Astrocyte of the cerebellum (primary cell): Measurements from ENCODE around the gene THBS3.

Experiments used
- DNase-seq: peaks from one replicate; pipeline ENCODE4 v3.0.0-alpha.2; 2011; ENCODE audit warnings: low read depth
- H3K4me3 ChIP-seq: 2 replicates; pipeline ENCODE4 v1.5.1; 2011; ENCODE audit warnings: mild to moderate bottlenecking, low read depth, low read length, moderate library complexity
- in situ Hi-C: cut with HindIII; loops from 2 replicates; pipeline ENCODE4 v1.10.0; 2017; ENCODE audit warnings: low sequenced_read_pairs
- TF ChIP-seq, protein P1 (sequence below): IDR thresholded peaks from 2 replicates; pipeline ENCODE4 v1.5.1; 2012; ENCODE audit warnings: low read length, low read depth, moderate library complexity, mild to moderate bottlenecking; ENCODE audit errors: missing control alignments

The THBS3 gene

DNA sequence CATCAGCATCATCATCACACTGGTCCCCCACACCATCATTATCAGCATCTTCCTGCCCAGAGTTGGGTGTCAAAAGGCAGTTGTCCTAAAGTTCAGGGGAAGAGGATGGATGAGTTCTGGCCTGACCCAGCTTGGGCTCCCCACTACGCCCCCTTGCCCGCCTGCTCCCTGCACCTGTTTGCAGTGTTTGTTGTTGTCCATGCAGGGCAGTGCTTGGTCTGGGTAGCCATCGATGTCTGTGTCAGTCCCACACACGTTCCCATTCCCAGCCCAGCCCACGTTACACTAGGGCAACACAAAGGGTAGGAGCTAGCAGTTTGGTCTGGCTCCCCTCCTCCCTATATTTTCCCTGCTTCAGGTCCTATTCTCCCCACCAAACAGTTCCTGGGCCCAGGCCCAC, 6.8 kb downstream of the THBS3 start:
- no peak for DNase-seq
- in situ Hi-C loops = no loop called here
- no peak overlapping the region for H3K4me3 ChIP-seq

DNA sequence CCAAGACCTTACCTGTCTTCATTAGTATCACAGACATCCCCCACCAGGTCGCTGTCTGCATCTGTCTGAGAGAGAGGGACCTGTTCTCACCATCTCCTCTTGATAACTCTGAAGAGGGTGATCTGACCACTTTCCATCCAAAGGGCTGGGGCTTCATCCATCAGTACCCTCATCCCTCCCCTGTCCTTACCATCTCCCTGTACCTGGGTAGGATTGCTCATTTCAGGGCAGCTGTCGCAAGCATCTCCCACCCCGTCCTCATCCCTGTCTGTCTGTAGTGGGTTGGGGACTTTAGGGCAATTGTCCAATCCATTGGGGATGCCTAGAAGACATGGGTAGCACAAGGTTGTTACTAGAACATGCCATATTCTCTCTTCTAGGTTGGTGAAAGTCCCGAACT, 7.9 kb downstream of the THBS3 start:
- DNase-seq = no peak
- no peak overlapping the region for H3K4me3 ChIP-seq
- TF ChIP-seq, protein P1, sequence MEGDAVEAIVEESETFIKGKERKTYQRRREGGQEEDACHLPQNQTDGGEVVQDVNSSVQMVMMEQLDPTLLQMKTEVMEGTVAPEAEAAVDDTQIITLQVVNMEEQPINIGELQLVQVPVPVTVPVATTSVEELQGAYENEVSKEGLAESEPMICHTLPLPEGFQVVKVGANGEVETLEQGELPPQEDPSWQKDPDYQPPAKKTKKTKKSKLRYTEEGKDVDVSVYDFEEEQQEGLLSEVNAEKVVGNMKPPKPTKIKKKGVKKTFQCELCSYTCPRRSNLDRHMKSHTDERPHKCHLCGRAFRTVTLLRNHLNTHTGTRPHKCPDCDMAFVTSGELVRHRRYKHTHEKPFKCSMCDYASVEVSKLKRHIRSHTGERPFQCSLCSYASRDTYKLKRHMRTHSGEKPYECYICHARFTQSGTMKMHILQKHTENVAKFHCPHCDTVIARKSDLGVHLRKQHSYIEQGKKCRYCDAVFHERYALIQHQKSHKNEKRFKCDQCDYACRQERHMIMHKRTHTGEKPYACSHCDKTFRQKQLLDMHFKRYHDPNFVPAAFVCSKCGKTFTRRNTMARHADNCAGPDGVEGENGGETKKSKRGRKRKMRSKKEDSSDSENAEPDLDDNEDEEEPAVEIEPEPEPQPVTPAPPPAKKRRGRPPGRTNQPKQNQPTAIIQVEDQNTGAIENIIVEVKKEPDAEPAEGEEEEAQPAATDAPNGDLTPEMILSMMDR = no peak
- in situ Hi-C loops = no loop called here

More for the DNA sequence above, 6.8 kb downstream of the THBS3 start:
- TF ChIP-seq, protein P1 = no peak

DNA sequence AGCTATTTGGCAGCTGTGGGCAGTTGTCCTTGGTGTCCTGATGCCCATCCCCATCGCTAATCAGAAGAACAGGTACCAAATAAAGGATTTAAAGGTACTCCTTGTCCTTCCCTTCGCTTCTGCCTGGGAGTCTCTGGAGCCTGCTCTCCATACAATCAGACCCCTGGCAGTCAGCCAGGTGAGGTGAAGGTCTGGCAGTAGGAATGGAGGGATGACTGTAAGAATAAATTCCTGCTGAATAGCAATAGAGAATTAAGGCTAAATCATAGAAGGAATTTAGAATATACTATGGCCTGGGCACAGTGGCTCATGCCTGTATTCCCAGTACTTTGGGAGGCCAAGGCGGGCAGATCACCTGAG, 9.2 kb downstream of the THBS3 start:
- in situ Hi-C loops = no loop called here
- no peak overlapping the region for H3K4me3 ChIP-seq

DNA sequence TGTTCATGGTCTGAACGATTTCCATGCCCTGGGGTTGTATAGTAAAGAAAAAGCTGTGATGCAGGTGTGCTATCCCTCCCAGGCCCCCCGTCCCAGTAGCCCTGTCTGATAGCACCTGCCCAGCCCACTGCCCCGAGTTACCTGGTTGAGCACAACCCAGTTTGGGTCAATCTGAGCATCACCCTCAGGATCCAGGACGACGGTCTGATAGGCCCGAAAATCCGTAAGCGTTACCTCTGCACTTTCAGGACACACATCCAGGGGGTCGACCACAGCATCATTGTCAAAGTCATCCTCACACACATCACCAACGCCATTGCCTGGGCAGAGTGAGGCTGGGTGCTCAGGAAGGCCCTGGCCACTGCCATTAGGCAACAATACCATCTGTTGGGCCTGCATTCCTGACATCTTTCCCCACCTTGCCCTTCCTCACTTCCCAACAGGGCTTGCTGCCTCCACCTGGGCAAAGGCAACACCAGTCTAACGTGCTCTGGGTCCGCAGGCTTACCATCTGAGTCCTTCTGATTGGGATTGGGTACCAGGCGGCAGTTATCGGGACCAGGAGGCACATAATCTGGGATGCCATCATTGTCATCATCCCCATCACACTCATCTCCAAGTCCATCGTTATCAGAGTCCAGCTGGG, 9.7 kb downstream of the THBS3 start:
- DNase-seq = no peak
- in situ Hi-C loops = no loop called here
- H3K4me3 ChIP-seq = no peak overlapping the region
- TF ChIP-seq, protein P1 = no peak

More for the DNA sequence above, 9.2 kb downstream of the THBS3 start:
- TF ChIP-seq, protein P1 = no peak
- no peak for DNase-seq

DNA sequence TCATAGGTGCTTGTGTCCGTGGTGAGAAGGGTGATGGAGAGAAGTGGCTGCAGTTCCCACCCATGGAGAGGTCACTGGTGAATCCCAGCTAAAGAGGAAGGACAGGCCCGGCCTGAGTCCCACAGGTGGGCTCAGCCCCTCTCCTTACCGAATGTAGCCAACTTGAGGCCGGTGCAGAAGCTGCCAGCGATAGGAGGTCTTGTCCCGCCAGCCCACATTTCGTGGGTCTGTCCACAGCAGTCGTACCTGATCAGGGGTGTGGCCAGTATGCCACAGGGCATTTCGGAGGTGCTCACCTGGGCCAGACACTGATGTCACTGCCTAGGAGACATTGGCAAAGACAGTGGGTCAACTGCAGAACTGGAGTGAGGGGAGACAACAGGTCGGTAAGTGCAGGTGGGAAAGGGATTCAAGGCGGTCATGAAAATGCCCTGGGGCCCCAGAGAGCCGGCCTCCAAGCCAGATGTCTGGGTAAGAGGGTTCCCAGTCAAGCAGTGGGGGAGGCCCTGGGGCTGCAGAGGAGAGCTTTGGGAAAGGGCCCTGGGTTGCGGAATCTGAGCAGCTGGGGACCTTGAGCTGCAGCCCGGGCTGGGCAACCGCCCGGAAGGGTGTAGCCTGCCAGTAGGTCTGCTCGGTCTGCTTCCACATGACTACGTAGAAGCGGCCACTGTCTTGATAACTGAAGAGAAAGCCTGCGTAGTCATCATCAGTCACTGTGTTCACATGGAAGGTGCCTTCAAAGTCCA, 10.6 kb downstream of the THBS3 start:
- no peak for DNase-seq
- TF ChIP-seq, protein P1 = no peak
- in situ Hi-C loops = no loop called here
- H3K4me3 ChIP-seq = no peak overlapping the region

DNA sequence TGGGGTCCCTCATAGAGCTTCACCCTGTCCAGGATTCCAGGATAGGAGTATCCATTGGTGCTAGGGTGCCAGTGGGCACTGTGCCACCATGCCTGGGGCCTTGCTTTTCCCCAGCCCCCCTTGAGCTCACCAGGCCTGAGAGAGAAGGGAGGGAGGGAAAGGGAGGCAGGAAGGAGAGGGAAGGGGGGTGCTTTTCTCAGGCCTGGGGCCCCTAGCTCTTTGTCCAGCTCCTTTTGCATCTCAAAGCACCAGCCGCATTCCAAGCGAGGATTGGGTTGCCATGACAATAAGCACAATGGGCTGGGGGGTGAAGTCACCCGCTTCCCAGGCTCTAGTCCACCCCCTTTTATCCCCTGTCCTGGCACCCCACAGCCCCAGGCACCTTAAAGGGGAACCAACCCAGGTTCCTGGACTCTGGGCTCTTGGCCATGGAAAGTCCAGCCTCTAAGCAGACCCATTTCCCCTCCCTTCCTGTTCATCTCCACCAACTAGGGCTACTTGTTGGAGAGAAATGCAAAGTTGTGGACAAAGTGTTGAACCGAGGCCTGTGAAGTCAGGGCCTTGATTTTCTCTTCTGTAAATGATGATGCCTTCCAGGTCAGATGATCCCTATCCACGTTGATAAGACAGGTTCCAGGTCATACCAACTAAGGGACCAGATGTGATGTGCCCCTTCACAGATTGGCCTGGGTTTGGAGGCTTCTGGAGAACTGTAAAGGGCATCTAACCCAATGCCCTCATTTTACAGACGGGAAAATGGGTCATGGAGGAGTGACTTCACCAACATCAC, 11.4 kb downstream of the THBS3 start:
- TF ChIP-seq, protein P1 = no peak
- in situ Hi-C loops = no loop called here
- no peak for DNase-seq
- H3K4me3 ChIP-seq = peak overlapping the region; percentile 51
